H1 (cell line): Measurements from ENCODE around the gene FGFR2. TPM values are rescaled to one million over a fixed set of nuclear protein-coding genes. Genes with fewer than 3 reads are reported as not detected.

Source experiments
- CTCF ChIA-PET: fragments of 300-600 bp; sonication (Branson Sonifier 250); formaldehyde crosslinking; loops from one replicate; lab custom pipeline; 2021; ENCODE audit not compliant: partially characterized antibody; lab: Charles Lee
- POLR2A ChIA-PET: fragments of 300-600 bp; sonication (Branson Sonifier 250); formaldehyde crosslinking; loops from one replicate; lab custom pipeline; 2021; ENCODE audit warnings: inconsistent platforms; ENCODE audit not compliant: partially characterized antibody; lab: Charles Lee
- DNase-seq, 2 experiments: peaks; one replicate each; pipeline versions ENCODE4 v3.0.0 to v3.0.0-alpha.2; 2010 to 2022; ENCODE audit warnings: low spot score in 2 of 2, low read depth in 1 of 2, mixed read lengths in 1 of 2
- FAIRE-seq: peaks from 2 replicates; lab custom pipeline; 2011; peaks lifted over from hg19 to GRCh38; lab: Jason Lieb, UNC
- H2AFZ ChIP-seq: 2 replicates; pipeline ENCODE4 v1.8.1; 2012; ENCODE audit warnings: low read length, inconsistent platforms
- H2AK5ac ChIP-seq: 2 replicates; pipeline ENCODE4 v1.6.1; 2013; ENCODE audit warnings: low read depth, low read length
- H2BK120ac ChIP-seq: replicated peaks from 2 replicates; pipeline ENCODE3; 2013; ENCODE audit warnings: low read depth, low read length, inconsistent platforms
- H2BK12ac ChIP-seq: 2 replicates; pipeline ENCODE4 v1.6.1; 2013; ENCODE audit warnings: low read depth, low read length
- H2BK15ac ChIP-seq: 2 replicates; pipeline ENCODE4 v1.6.1; 2013; ENCODE audit warnings: low read length
- H2BK20ac ChIP-seq: 2 replicates; pipeline ENCODE4 v1.6.1; 2013; ENCODE audit warnings: low read length
- H2BK5ac ChIP-seq: 2 replicates; pipeline ENCODE4 v1.6.1; 2013; ENCODE audit warnings: low read depth, low read length
- H3K14ac ChIP-seq: 2 replicates; pipeline ENCODE4 v1.6.1; 2013; ENCODE audit warnings: inconsistent platforms; ENCODE audit not compliant: insufficient read length
- H3K18ac ChIP-seq: 2 replicates; pipeline ENCODE4 v1.6.1; 2013; ENCODE audit warnings: low read length; ENCODE audit errors: extremely low read depth
- H3K23ac ChIP-seq: 2 replicates; pipeline ENCODE4 v1.6.1; 2013; ENCODE audit warnings: inconsistent platforms; ENCODE audit not compliant: insufficient read length
- H3K23me2 ChIP-seq: 2 replicates; pipeline ENCODE4 v1.6.1; 2013; ENCODE audit warnings: low read depth, low read length
- H3K27ac ChIP-seq: 2 replicates; pipeline ENCODE4 v1.6.1; 2011; ENCODE audit warnings: low read depth, low read length, inconsistent platforms
- H3K27me3 ChIP-seq, 4 experiments: replicated peaks in 1 of 4; 1 replicate in 1 of 4; 2 replicates in 3 of 4; pipeline versions ENCODE4 v1.6.1 to v1.8.1; 2011 to 2013; ENCODE audit warnings: low read length in 3 of 4, mild to moderate bottlenecking in 3 of 4, inconsistent platforms in 2 of 4, mixed read lengths in 2 of 4, moderate library complexity in 1 of 4; ENCODE audit not compliant: control insufficient read depth in 3 of 4, insufficient read depth in 3 of 4; ENCODE audit errors: extremely low read depth in 1 of 4
- H3K36me3 ChIP-seq, 4 experiments: 2 replicates each; pipeline versions ENCODE4 v1.6.1 to v1.8.1; 2011 to 2013; ENCODE audit warnings: mild to moderate bottlenecking in 4 of 4, low read length in 3 of 4, moderate library complexity in 2 of 4, control low read depth in 1 of 4, inconsistent platforms in 1 of 4; ENCODE audit not compliant: insufficient read depth in 4 of 4, control insufficient read depth in 2 of 4
- H3K4ac ChIP-seq: replicated peaks from 2 replicates; pipeline ENCODE3; 2013; ENCODE audit warnings: low read length, low read depth, mixed read lengths, inconsistent platforms; ENCODE audit not compliant: insufficient read length
- H3K4me1 ChIP-seq, 4 experiments: replicated peaks in 1 of 4; 1 replicate in 1 of 4; 2 replicates in 3 of 4; pipeline versions ENCODE4 v1.6.1 to v1.8.1; 2011 to 2013; ENCODE audit warnings: low read length in 3 of 4, inconsistent platforms in 2 of 4, mixed read lengths in 1 of 4; ENCODE audit not compliant: insufficient read depth in 4 of 4, control insufficient read depth in 3 of 4
- H3K4me2 ChIP-seq, 2 experiments: 2 replicates each; pipeline versions ENCODE4 v1.6.1 to v1.8.1; 2011 to 2013; ENCODE audit warnings: low read depth in 2 of 2, low read length in 2 of 2, control low read depth in 1 of 2, inconsistent platforms in 1 of 2, mild to moderate bottlenecking in 1 of 2; ENCODE audit not compliant: insufficient read depth in 1 of 2
- H3K4me3 ChIP-seq, 4 experiments: fragments of 200-600, 300-600 bp in 1 of 4; sonication (generic), shearing (Covaris generic), sonication (Bioruptor Twin) in 1 of 4; 2 replicates each; pipeline versions ENCODE4 v1.5.1 to v1.8.1; 2011 to 2016; ENCODE audit warnings: low read length in 4 of 4, low read depth in 3 of 4, control low read depth in 2 of 4, inconsistent platforms in 2 of 4, mild to moderate bottlenecking in 2 of 4, mixed read lengths in 1 of 4, moderate library complexity in 1 of 4; ENCODE audit not compliant: insufficient read depth in 2 of 4; ENCODE audit errors: extremely low read depth in 1 of 4
- H3K56ac ChIP-seq: replicated peaks from 2 replicates; pipeline ENCODE3; 2013; ENCODE audit warnings: low read depth, mild to moderate bottlenecking, mixed read lengths, low read length, inconsistent platforms; ENCODE audit not compliant: insufficient read length
- H3K79me1 ChIP-seq: 2 replicates; pipeline ENCODE4 v1.6.1; 2013; ENCODE audit warnings: low read depth, low read length, control low read depth
- H3K79me2 ChIP-seq, 2 experiments: 2 replicates each; pipeline versions ENCODE4 v1.6.1 to v1.8.1; 2012 to 2013; ENCODE audit warnings: low read length in 2 of 2, mild to moderate bottlenecking in 2 of 2, inconsistent platforms in 1 of 2; ENCODE audit not compliant: insufficient read depth in 2 of 2, control insufficient read depth in 1 of 2
- H3K9ac ChIP-seq, 4 experiments: replicated peaks in 1 of 4; 1 replicate in 1 of 4; 2 replicates in 3 of 4; pipeline versions ENCODE4 v1.6.1 to v1.8.1; 2011 to 2013; ENCODE audit warnings: low read depth in 3 of 4, low read length in 3 of 4, control low read depth in 2 of 4, mild to moderate bottlenecking in 2 of 4, moderate library complexity in 2 of 4, inconsistent platforms in 1 of 4; ENCODE audit errors: extremely low read depth in 1 of 4
- H3K9me3 ChIP-seq, 2 experiments: 2 replicates each; pipeline versions ENCODE4 v1.6.1 to v1.8.1; 2012 to 2013; ENCODE audit warnings: mild to moderate bottlenecking in 2 of 2, moderate library complexity in 2 of 2, control low read depth in 1 of 2, inconsistent platforms in 1 of 2, low read depth in 1 of 2, low read length in 1 of 2, mixed read lengths in 1 of 2; ENCODE audit not compliant: insufficient read depth in 2 of 2
- H4K20me1 ChIP-seq, 2 experiments: replicated peaks in 1 of 2; 2 replicates each; pipeline versions ENCODE3 to v1.8.1; 2011 to 2013; ENCODE audit warnings: inconsistent platforms in 2 of 2, low read length in 2 of 2, mild to moderate bottlenecking in 1 of 2; ENCODE audit not compliant: insufficient read depth in 2 of 2, control insufficient read depth in 1 of 2
- H4K5ac ChIP-seq: 2 replicates; pipeline ENCODE4 v1.6.1; 2013; ENCODE audit warnings: low read length, low read depth, mixed read lengths, inconsistent platforms; ENCODE audit not compliant: insufficient read length
- H4K8ac ChIP-seq: 2 replicates; pipeline ENCODE4 v1.8.0; 2013; ENCODE audit warnings: mild to moderate bottlenecking, moderate library complexity, low read length, inconsistent platforms; ENCODE audit not compliant: insufficient read depth; ENCODE audit errors: extremely low read depth
- H4K91ac ChIP-seq: replicated peaks from 2 replicates; pipeline ENCODE3; 2013; ENCODE audit warnings: low read length, mixed read lengths, inconsistent platforms; ENCODE audit not compliant: insufficient read length
- KDM1A ChIP-seq: fragments of 200-600, 300-600 bp; sonication (generic); IDR thresholded peaks from 2 replicates; pipeline ENCODE4 v1.7.1; 2016; ENCODE audit warnings: mild to moderate bottlenecking, low read length, borderline replicate concordance
- WGBS, 2 experiments: shearing (Covaris generic) in 1 of 2; methylation state at CpG; one replicate each; pipeline versions ENCODE4 v1.1.6 to v1.1.7; 2013 to 2015; ENCODE audit warnings: low lambda C conversion rate in 2 of 2, mixed read lengths in 2 of 2, inconsistent platforms in 1 of 2, low coverage in 1 of 2, missing lambda C conversion rate in 1 of 2; ENCODE audit not compliant: insufficient replicate concordance in 2 of 2, insufficient coverage in 1 of 2, insufficient read length in 1 of 2; ENCODE audit errors: extremely low coverage in 1 of 2, missing lambda C conversion rate in 1 of 2; 5-methylcytosine and 5-hydroxymethylcytosine counted together
- polyA plus RNA-seq, 7 experiments: library from polyadenylated mRNA; depleted of rRNA in 3 of 7; stranded (reverse) in 5 of 7; unstranded in 2 of 7; fragments of >200 nt in 5 of 7; fragments of 200-250 nt in 2 of 7; gene quantifications; 1 replicate in 5 of 7; 2 replicates in 1 of 7; 4 replicates in 1 of 7; pipeline versions ENCODE4 v1.2.1 to v1.2.3, GENCODE V29; 2011 to 2013; ENCODE audit warnings: missing spikeins in 2 of 7, mixed read lengths in 2 of 7
- total RNA-seq: library from RNA; stranded (reverse); fragmentation: NEBNext Ultra II Directional; extraction: Animal tissue kit (Norgen Biotek cat#: 25700); gene quantifications from 2 replicates; pipeline ENCODE4 v1.2.1, GENCODE V29; 2021
- TF ChIP-seq, protein P1 (sequence below): IDR thresholded peaks from 2 replicates; pipeline ENCODE4 v1.6.1; 2011; ENCODE audit warnings: low read depth, mild to moderate bottlenecking, low read length; ENCODE audit not compliant: insufficient read depth

The FGFR2 gene
- total and polyA plus RNA-seq, 2 of the 8 experiments (the other 6 are each of a cell fraction or from before 2014, with no cell fraction given): 50.2 to 81.2 TPM

DNA sequence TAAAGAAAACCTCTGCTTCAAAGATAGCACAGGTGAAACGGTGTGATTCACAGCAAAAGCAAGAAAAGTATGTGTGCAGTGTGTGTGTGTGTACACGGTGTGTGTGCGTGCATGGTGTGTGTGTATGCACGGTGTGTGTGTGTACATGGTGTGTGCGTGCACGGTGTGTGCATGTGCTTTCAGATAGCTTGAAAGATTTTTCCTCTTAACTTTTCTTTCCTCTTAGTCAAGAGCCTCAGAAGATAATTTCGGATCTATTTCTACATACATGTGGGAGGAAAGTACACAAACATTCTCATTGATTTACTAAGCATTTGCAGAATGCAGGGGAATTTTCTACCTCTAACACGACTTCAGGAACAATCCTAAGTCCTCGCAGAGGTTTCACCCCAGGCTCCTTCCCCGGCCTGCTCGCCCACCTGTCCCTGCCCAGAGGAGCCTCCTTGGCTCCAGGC, 2.9 kb downstream of the FGFR2 start:
- Histone ChIP-seq H2BK12ac (peak overlapping the region; percentile 96), H3K4ac (peak overlapping the region; percentile 93), H3K27ac (peak overlapping the region; percentile 37; the same call in 1 of the 2 replicates), H2BK20ac (0 out of 2 replicates have a peak overlapping the region, but pooled peaks have one; percentile 49), H3K27me3 (peaks cover 0 to 3% (median 0%) of the 10 kb centered on the region in 4 experiments; a peak in 1 of 7 replicates), H2AK5ac (peak overlapping the region; percentile 97), H3K79me2 (peaks cover 49 to 69% of the 10 kb centered on the region in 2 experiments), H2BK15ac (peak overlapping the region; percentile 100)
- POLR2A ChIA-PET: interaction anchor here (0.6 to 6.3 kb wide), 5 partner anchors 9 to 46 kb away, joined by 3 to 42 read pairs (median 5); no protein-coding TSS in a partner anchor
- TF ChIP-seq KDM1A: peak; percentile 95; the same call in 1 of the 2 replicates
- TF ChIP-seq, protein P1, sequence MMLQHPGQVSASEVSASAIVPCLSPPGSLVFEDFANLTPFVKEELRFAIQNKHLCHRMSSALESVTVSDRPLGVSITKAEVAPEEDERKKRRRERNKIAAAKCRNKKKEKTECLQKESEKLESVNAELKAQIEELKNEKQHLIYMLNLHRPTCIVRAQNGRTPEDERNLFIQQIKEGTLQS: no peak
- TF ChIP-seq, all 59 proteins: peak for 1
- no peak overlapping the region for H3K23ac ChIP-seq
- peaks cover 13% of the 10 kb centered on the region for H3K23me2 ChIP-seq
- DNase-seq (no peak), FAIRE-seq (peak; percentile 69)
- no peaks in the 10 kb centered on the region for H3K9me3 ChIP-seq
- H2BK5ac ChIP-seq: peak overlapping the region; percentile 99; the same call in 1 of the 2 replicates
- H4K8ac ChIP-seq: peak overlapping the region; percentile 77
- peak overlapping the region; percentile 98 for H4K91ac ChIP-seq
- no peak overlapping the region for H2BK120ac ChIP-seq
- peak overlapping the region; percentile 88 to 99 for H3K4me2 ChIP-seq
- no peak overlapping the region for H2AFZ ChIP-seq
- H3K56ac ChIP-seq: peak overlapping the region; percentile 38
- H3K4me3 ChIP-seq: peak overlapping the region; percentile 95 to 100 (median 97)
- peaks cover 9 to 44% (median 32%) of the 10 kb centered on the region in 4 experiments for H3K4me1 ChIP-seq
- 44% methylated on average over 11 of the region's 11 CpGs; no CpG with 5 or more reads in 1 of the 2 experiments for WGBS, 2 experiments
- peaks cover 19% of the 10 kb centered on the region; the same call in 1 of the 2 replicates for H3K79me1 ChIP-seq
- H4K5ac ChIP-seq: peak overlapping the region; percentile 64
- peaks cover 6 to 50% (median 16%) of the 10 kb centered on the region in 4 experiments for H3K36me3 ChIP-seq
- peaks cover 39 to 45% of the 10 kb centered on the region in 2 experiments for H4K20me1 ChIP-seq
- CTCF ChIA-PET: interaction anchor here (0.6 to 1.5 kb wide), 3 partner anchors 13 to 74 kb away, joined by 3 to 5 read pairs (median 3); no protein-coding TSS in a partner anchor
- peak overlapping the region in 3 of 4 experiments; percentile 49 to 84 (median 53); a peak in 6 of 7 replicates for H3K9ac ChIP-seq
- no peak overlapping the region for H3K14ac ChIP-seq
- peak overlapping the region; percentile 89 for H3K18ac ChIP-seq
